ENCODE data around the gene MAN1A1. TPM values are rescaled to one million over a fixed set of nuclear protein-coding genes. Genes with fewer than 3 reads are reported as not detected.

Gene MAN1A1
- total RNA-seq, 2 donors from 2014 or later, result 85.4 to 109 TPM

DNA sequence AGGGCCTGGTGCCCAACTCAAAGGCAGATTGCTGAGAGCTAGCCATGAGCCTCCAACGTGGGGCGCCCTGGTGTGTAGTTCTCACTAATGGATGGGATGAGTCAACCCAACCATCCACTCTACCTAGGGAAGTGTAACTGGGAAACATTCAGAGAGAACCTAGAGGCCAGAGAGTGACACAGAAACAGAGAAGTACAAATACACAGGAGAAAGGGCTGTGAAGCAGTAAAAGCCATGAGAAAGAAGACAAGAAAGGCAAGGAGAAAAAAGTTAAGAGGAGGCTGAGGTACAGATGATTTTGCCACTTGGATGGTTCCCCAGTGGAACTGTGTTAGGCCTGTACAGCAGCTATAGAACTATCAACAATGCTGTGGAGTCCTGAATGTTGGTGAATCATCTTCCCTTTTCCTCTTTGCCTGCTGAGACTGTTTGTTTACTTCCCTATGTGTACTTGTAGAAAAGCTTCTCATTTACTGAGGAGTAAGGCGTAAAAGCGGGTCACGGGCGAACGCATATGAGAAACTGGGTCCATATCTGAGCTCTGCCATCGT is 39.0 kb downstream of the MAN1A1 start:
- H3K9me3 ChIP-seq, result no peaks in the 10 kb centered on the region
- H3K27ac ChIP-seq, result peak overlapping the region in 2 of 4 donors; percentile 15 to 32
- H3K4me1 ChIP-seq, result peaks cover 19% of the 10 kb centered on the region
- 80 to 92% methylated on average over 8 of the region's 8 CpGs for WGBS, 2 donors
- peaks cover 0 to 2% of the 10 kb centered on the region in 2 donors for H3K36me3 ChIP-seq (replicated peaks in 1 of 2; ENCODE audit: insufficient read depth in 1 of 2, low read depth in 2 of 2)
- no peak overlapping the region for H3K4me3 ChIP-seq
- intact Hi-C loops (cut with DNase I), result no loop called here
- ATAC-seq, result no peak
- no peaks in the 10 kb centered on the region for H3K27me3 ChIP-seq
- DNase-seq, result no peak
- TF ChIP-seq, protein P1, sequence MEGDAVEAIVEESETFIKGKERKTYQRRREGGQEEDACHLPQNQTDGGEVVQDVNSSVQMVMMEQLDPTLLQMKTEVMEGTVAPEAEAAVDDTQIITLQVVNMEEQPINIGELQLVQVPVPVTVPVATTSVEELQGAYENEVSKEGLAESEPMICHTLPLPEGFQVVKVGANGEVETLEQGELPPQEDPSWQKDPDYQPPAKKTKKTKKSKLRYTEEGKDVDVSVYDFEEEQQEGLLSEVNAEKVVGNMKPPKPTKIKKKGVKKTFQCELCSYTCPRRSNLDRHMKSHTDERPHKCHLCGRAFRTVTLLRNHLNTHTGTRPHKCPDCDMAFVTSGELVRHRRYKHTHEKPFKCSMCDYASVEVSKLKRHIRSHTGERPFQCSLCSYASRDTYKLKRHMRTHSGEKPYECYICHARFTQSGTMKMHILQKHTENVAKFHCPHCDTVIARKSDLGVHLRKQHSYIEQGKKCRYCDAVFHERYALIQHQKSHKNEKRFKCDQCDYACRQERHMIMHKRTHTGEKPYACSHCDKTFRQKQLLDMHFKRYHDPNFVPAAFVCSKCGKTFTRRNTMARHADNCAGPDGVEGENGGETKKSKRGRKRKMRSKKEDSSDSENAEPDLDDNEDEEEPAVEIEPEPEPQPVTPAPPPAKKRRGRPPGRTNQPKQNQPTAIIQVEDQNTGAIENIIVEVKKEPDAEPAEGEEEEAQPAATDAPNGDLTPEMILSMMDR (IDR thresholded peaks at IDR 0.05), result no peak
- no peak for TF ChIP-seq POLR2A (IDR thresholded peaks at IDR 0.05)

DNA sequence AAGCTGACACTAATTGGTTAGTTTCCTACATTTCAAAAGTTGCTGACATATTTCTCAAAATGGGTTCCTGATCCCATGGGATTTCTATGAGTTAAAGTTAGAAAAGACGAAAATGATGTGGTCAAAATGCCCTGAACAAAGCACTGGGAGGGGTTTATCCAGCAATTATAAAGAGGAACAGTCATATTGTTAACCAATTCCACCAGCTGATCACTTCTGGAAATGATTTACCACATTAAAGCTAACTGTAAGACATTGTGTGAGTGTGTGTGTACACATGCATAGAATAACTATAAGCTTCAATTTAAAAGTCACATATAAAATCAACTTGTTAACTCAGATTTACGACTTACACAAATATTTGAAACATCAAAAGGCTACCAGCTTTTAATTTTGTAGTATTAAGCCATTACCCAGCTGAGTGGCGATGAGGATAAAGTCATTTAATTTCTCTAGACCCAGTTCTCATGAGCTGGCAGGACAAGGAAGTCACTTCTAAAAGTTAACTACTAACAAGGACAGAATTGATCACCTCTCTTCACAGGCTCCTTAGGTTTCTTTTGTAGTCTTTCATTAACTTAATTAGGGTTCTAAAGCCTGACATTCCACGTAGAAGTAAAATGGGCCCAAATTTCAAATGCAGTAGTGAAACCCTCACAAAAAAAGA is 40.4 kb downstream of the MAN1A1 start:
- no peak for TF ChIP-seq POLR2A (IDR thresholded peaks at IDR 0.05)
- TF ChIP-seq, protein P1 (IDR thresholded peaks at IDR 0.05), result no peak
- H3K27me3 ChIP-seq, result no peaks in the 10 kb centered on the region
- peaks cover 19% of the 10 kb centered on the region for H3K4me1 ChIP-seq
- no peak overlapping the region for H3K4me3 ChIP-seq
- DNase-seq, result no peak
- peak overlapping the region in 3 of 4 donors; percentile 1 to 67 (median 54) for H3K27ac ChIP-seq
- WGBS, 2 donors, result 55 to 65% methylated on average over 4 of the region's 4 CpGs
- no peaks in the 10 kb centered on the region for H3K9me3 ChIP-seq
- intact Hi-C loops (cut with DNase I), result no loop called here
- H3K36me3 ChIP-seq (replicated peaks in 1 of 2; ENCODE audit: insufficient read depth in 1 of 2, low read depth in 2 of 2), result peaks cover 0 to 2% of the 10 kb centered on the region in 2 donors
- ATAC-seq, result no peak

DNA sequence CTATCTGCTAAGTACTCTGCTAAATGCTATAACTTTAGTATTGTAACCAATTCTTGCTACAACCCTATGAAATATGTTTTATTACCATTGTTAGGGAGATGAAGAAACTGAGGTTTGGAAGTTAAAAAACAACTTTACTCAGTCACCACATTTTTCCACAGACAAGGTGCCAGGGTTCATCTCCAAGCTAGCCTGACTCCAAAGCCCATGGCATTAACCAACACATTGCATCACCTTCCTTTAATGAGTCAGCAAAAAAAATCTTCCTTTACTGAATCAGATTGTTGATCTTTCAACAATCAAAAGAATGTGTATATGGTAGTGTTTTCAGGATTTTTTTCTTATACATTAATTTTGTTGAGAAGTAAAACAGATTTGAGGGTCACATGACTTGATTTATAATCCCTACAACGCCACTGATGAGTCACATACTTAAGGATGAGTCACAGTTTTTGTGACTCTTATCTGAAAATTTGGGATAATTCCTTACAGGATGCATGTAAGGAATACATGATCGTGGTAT is 41.5 kb downstream of the MAN1A1 start:
- H3K27ac ChIP-seq, result peak overlapping the region in 1 of 4 donors; percentile 67
- DNase-seq, result no peak
- ATAC-seq, result peak; percentile 51
- intact Hi-C loops (cut with DNase I), result no loop called here
- WGBS, 2 donors, result 79 to 80% methylated on average over 2 of the region's 2 CpGs
- peaks cover 23% of the 10 kb centered on the region for H3K4me1 ChIP-seq
- H3K9me3 ChIP-seq, result no peaks in the 10 kb centered on the region
- no peaks in the 10 kb centered on the region for H3K27me3 ChIP-seq
- H3K36me3 ChIP-seq (replicated peaks in 1 of 2; ENCODE audit: insufficient read depth in 1 of 2, low read depth in 2 of 2), result peaks cover 0 to 2% of the 10 kb centered on the region in 2 donors
- no peak overlapping the region for H3K4me3 ChIP-seq
- no peak for TF ChIP-seq POLR2A (IDR thresholded peaks at IDR 0.05)
- TF ChIP-seq, protein P1 (IDR thresholded peaks at IDR 0.05), result no peak

DNA sequence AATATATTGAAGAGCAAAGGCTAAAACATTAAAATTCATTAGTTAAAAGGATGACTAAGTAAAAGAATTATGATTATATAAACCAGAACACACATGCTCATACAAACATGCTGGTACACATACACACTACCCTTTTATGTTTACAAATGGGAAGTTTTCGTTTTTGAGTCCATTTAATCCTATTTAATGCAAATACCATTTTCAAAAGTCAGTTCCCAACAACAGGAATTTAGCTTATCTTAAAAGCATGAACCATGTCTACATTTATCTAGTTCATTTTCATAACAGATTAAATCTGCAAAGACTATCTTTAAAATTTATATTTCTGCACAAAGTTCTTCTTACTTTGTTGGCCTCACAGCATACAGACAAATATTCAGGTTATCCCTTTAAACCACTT is 42.5 kb downstream of the MAN1A1 start:
- H3K4me3 ChIP-seq, result no peak overlapping the region
- H3K27me3 ChIP-seq, result no peaks in the 10 kb centered on the region
- H3K4me1 ChIP-seq, result peaks cover 20% of the 10 kb centered on the region
- no peak for DNase-seq
- TF ChIP-seq, protein P1 (IDR thresholded peaks at IDR 0.05), result no peak
- no peak for TF ChIP-seq POLR2A (IDR thresholded peaks at IDR 0.05)
- no peaks in the 10 kb centered on the region for H3K9me3 ChIP-seq
- no peak overlapping the region for H3K27ac ChIP-seq
- ATAC-seq, result no peak
- WGBS, 2 donors, result 34 to 56% methylated on average over 1 of the region's 1 CpG
- intact Hi-C loops (cut with DNase I), result no loop called here
- H3K36me3 ChIP-seq (replicated peaks in 1 of 2; ENCODE audit: insufficient read depth in 1 of 2, low read depth in 2 of 2), result peaks cover 0 to 2% of the 10 kb centered on the region in 2 donors

Measured in body of pancreas (tissue), 4 donors.